HG02588 (cell line): Measurements from ENCODE around the gene CA6.
"Not testable (repeated sequence)": the region's sequence is repeated elsewhere in the genome, so short reads cannot be mapped to it uniquely, and the experiment has no call there.

Source experiments
- ATAC-seq: cut with Tn5 transposase; IDR thresholded peaks from one replicate; pipeline ENCODE4 v1.9.1; 2021; ENCODE audit warnings: mild to moderate bottlenecking, moderate library complexity; ENCODE audit not compliant: unreplicated experiment

CA6 gene

DNA sequence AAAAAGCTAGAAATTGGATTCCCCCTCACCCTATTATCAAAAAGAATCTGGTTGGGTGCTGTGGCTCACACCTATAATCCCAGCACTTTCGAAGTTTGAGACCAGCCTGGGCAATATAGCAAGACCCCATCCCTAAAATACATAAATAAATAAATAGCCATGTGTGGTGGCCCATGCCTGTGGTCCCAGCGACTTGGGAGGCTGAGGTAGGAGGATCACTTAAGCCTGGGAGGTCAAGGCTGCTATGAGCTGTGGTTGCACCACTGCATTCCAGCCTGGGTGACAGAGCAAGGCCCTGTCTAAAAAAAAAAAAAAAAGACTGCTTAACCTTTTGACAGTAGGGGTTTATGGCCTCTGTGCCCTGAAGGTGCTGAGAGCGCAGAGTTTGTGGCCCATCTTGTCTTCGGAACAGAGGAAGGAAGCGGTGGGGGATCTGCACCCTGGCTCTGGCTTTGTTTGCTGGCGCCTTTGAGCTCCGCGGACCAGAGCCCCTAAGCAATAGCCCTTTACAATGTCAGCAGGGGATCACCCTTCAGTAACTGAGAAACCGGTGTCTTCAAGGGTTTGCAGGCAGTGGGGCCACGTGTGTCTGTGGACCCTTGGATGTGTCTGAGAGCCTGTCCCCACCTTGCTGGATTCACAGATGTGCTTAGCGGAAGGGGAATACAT is 58.5 kb downstream of the CA6 start:
- ATAC-seq: no peak

DNA sequence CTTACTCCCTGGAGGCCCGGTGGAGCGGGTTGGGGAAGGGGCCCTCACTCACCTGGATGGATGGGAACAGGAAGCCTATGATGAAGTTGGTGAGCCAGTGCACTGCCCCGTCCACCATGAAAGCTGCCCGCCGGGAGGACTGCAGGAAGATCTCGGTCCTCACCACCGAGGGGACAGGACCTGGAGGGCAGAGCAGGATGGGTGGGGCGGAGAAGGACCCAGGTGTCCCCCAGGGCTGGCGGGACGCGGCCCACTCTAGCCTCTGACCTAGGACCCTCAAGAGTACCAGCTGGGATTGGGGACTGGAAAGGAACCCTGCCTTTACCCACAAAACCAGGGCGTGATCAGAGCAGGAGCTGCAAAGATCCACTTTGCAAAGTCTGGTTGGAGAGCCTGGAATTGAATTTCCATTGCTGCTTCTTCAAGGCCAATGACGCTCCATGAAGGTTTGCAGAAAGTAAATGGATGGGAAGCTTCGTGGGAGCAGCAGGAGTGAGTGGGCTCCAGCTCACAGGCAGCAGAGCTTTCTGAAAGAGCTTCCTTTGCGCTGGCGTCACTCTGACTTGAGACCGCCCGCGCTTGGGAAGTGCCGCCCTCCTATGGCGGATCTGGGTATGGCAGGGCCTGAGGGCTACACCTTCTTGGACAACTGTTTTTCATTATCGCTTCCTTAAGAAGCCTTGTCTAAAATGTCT is 59.2 kb downstream of the CA6 start:
- no peak for ATAC-seq

DNA sequence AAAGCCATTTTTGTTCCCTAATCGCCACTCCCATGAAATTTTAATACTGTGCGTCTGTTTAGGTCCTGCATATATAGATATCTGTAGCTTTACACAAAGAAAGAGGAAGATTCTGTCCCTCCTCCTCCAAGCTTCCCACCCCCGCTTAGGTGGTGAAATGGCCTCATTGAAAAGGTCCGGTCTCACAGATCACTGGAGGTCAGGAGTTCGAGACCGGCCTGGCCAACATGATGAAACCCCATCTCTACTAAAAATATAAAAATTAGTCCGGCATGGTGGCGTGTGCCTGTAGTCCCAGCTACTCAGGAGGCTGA is 59.7 kb downstream of the CA6 start:
- no peak for ATAC-seq

DNA sequence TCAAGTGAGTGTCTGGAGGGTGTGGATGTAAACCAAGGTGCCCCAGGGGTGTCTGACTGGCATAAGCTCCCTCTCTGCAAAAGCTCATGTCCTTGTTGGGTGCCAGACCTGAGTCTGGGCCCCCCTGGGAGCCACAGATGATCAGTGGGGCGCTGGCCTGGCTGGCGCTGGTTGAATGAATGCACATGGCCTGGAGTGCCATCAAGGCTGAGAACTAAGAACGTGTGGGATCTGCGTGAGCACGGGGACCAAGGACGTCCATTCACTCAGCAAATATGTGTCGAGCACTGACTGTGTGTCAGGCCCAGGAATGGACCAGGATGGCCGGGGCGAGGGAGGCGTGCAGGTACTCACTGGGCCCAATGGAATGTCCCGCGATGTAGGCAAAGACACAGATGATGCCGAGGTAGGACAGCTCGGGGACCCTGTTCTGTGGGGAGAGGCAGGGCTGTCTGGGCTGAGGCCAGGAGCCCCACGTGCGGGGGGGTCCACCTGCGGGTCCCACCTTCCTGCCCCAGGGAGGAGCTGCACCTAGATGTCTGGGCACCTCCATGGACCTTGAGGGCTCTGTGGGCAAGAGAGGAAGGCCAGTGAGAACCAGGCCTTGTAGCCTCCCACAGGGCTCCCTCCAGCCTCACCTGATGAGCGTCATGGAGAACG is 61.4 kb downstream of the CA6 start:
- no peak for ATAC-seq

DNA sequence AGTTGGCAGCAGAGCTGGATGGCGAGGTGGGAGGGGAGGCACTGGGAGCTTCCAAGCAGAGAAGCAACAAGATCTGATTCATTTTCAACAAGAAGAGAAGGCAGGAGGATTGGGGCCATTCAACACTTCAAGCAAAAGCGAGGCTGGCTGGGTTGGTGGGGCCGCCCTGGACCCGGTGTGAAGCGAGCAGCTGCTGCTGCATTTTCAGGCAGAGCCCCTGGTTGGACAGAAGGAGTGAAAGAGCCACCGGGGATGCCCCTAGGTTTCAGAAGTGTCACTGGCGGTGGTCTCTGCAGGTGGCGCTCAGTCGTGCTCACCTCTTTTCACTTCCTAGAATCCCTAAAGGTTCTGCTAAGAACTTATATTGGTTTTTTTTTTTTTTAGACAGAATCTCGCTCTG is 62.6 kb downstream of the CA6 start:
- no peak for ATAC-seq

DNA sequence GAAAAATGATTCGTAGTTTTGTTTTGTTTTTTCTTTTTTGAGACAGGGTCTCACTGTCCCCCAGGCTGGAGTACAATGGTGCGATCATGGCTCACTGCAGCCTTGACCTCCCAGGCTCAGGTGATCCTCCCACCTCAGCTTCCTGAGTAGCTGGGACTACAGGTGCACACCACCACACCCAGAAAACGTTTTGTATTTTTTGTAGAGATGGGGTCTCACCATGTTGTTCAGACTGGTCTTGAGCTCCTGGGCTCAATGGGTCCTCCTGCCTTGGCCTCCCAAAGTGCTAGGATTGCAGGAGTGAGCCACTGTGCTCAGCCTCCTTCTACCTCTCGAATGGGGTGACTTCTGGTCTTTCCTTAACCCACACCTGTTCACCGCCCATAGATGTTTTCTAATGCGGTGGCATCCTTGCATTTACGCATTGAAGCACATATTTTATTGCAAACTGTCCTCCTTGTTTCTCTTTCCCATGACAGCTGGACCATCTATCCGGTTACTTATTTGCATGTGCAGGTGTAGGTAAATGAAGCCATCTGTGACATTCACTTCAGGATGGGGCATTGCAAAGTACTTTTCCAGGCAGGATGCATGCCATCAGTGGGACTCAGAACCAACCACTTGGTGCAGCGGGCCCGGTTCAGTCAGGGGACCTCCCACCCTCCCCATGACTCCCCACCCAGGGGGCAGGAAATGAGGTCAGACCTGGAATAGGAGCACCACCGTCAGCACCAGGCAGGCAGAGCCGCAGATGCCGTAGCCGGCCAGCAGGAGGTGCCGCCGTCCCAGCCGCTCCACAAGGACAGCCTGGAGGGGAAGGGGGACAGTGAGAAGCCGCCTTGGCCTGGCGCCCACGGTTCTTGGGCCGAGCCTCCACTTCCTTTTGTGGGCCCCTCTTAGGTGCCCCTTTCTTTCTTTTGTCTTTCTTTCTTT is 64.0 kb downstream of the CA6 start:
- no peak for ATAC-seq

DNA sequence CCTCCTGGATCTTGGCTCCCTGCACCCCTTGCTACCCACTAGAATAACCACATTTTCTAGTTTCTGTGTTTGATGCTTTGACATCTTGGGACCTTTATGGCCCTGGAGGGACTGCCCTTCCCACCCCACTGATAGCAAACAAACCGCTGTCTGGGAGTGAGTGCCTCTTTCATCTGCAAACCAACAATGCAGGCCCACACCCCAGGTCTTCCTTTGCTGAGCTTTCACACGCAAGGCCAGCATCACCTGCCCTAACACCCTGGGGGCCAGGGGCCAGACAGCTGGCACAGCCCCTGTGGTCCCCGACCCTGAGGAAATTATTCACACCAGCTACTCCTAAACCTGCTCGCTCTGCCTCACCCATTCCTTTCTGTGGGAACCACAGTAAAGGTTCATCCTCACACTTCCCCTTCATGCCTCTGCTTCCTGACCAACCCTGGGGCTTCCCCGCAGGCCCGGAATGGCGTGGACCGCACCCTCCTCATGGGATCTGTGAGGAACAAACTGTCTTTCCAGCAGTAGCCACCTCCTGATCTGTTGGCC is 65.2 kb downstream of the CA6 start:
- ATAC-seq: no peak

DNA sequence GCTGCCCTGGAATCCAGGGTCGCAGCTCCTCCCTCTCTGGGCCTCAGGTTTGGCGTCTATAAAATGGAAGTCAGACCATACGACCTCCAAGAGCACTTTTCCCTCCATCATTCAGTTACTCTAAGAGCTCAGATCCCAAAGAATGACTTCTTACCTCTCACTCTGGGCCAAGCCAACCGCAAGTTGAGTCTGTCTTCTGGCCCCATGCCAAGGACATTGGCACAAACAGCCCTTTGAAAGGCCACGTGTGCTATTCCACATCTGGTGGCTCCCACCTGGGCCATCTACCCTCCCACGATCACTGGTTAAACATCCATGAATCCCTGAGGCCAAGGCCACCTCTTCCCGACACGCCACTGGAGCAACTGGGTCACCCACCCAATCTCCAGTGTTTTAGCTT is 68.2 kb downstream of the CA6 start:
- ATAC-seq: no peak

DNA sequence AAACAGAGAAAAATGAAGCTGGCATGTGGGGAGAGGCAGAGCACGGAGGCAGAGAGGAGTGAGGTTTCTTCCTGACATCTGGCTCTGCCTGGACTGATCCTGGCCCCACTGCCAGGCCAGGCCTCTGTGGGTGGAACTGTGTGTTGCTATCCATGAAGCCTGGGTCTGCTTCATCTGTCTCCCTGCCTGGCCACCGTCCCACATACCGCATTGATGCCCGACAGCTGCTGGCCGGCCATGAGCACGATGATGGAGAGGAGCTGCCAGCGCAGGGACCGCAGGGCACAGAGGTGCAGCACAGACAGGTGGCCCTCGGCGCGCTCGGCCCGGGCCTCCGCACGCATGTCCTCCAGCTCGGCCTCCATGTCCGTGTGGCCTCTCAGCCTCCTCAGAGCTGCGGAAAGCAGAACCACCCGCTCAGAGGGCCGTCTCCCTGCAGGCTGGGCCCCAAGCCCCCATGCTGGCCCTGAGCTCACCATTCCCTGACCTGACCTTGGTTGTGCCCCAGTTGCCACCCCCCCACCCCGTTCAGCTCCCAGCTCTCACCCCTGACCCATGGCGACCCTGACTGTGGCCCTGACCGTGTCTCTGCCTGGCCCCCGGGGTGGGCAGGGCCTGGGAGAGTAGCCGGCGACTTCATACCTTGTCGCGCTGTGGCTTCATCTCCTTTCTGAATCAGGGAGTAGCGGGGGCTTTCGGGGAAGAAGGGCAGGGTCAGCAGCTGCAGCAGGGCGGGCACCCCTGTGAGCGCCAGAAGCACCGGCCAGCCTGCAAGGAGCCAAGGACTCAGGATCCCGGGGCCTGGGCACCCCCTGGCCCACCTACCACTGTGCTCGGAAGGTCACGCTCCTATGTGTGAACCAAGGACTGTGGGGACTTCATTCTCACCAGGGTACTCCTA is 69.1 kb downstream of the CA6 start:
- no peak for ATAC-seq

DNA sequence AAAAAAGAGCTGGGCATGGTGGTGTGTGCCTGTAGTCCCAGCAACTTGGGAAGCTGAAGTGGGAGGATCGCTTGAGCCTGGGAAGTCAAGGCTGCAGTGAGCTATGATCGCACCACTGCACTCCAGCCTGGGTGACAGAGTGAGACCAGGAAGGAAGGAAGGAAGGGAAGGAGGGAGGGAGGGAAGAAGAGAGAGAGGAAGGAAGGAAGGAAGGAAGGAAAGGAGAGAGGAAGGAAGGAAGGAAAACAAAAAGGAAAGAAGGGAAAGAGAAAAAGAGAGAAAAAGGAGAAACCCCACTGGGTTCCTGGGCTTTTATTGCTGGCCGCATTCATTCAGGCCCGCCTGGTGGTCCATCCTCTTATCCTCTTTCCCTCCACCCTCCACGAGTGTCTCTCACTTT is 70.8 kb downstream of the CA6 start:
- no peak for ATAC-seq

DNA sequence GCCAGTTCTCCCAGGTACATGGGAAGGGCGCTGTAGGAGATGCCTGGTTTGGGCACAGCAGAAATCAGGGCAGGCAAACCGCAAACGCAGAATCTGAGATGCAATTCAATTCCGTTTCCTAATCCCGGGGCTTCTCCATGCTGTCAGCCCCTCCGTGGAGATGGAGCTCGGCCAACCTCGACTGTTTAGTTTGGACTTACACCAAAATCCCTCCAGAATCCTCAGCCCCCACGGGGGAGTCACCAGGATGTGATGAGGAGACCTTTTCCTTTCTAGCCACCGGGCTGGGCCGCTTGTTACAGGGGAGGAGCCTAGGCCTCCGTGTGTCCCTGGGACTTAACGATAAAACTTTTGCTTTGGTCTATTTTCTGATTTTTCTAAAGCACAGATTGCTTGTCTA is 72.7 kb downstream of the CA6 start:
- ATAC-seq: no peak

DNA sequence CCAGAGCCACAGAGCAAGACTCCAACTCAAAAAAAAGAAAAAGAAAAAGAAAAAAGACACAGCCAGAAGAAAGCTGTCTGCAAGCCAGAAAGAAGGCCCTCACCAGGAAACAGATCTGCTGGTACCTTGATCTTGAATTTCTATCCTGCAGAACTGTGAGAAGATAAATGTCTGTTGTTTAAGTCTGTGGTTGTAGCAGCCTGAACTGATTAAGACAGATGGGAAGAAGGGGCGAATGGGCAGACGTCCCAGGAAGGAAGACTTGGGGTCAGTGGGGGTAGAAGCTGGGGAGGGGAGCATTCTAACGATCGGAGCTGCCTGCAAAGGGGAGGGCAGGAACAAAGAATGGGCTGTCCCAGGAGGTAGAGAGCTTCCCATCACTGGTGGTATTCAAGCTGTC is 74.2 kb downstream of the CA6 start:
- no peak for ATAC-seq

DNA sequence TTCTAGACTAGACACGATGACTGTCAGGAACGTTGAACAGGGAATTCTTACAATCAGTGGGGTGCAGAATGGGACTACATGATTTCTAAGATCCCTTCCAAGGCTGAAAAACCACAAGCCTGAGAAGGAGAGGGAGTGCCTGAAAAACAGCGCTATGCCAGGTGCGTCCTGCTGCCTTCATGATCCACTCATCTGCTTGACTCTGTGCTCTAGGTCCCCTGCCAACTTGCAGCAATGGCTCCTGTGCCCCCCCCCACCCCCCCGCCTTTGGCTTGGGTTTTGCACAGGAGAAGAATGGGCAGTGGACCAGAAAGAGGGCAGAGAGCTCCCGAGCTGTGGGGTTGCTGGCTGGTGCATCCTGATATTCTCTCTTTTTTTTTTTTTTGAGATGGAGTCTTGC is 74.6 kb downstream of the CA6 start:
- no peak for ATAC-seq

DNA sequence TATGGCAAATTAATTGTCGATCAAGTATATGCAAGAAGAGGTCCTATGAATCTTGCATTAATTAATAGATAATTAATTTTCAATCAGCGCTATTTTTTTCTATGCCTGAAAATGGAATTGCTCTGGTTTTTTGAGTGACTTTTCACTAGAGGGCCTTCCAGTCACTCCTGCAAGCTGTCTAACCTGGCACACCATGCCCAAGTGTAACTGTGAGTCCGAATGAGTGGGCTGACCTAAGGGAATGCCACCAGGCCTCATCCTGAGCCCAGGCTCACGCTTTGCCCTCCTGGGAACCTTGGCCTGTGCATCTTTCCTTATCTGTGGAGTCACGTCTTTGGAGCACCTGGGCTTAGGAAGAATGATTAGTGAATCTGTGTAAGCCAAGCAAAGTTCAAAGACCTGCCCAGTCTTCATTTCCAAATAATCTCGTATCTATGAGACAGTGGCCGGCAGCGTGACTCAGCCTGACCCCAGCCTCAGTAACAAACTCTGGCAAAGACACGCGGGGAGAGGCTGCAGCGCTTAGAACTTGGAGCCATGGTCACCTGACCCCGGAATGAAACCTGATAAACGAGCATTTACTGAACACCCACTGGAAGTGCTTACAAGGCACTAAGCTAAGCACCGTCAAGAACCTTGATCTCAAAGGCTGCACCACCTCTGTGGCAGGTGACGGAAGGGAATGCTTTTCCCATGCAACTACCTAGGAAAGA is 76.5 kb downstream of the CA6 start:
- not testable (repeated sequence) for ATAC-seq

DNA sequence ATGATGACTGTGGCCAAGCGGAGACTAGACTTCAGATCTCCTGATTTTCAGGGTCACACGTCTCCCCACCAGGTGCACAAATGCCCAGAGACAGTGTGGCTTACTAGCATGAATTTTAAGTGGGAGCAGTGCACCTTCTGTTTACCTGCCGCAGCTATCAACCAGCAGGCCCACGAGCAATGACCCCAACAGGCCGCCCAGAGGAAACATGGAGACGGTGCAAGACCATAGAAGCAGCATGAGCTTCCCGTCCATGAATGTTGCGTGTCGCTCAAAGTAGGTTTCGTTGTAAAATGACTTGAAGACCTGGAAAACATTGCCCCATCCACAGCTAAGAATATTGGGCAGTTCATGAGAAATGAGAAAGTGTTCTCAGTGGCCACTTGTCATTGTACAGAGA is 77.1 kb downstream of the CA6 start:
- ATAC-seq: no peak
